Smooth muscle cell (in vitro differentiated cells): ENCODE data around the gene NOTCH1. TPM values are rescaled to one million over a fixed set of nuclear protein-coding genes. Genes with fewer than 3 reads are reported as not detected.

Experiments
- DNase-seq: peaks from one replicate; lab custom pipeline; 2025; ENCODE audit not compliant: unreplicated experiment; lab: John Stamatoyannopoulos, UW
- H2AFZ ChIP-seq: fragments of 200-600 bp; sonication (generic); 2 replicates; pipeline ENCODE4 v1.6.0; 2016; ENCODE audit warnings: antibody characterized with exemption, low read depth, mild to moderate bottlenecking
- H3F3A ChIP-seq: fragments of 200-600 bp; sonication (generic); 2 replicates; pipeline ENCODE4 v1.6.0; 2017; ENCODE audit warnings: antibody characterized with exemption, low read depth
- H3K27ac ChIP-seq: fragments of 200-600 bp; sonication (generic); 2 replicates; pipeline ENCODE4 v1.5.1; 2016; ENCODE audit warnings: low read depth, mild to moderate bottlenecking
- H3K27me3 ChIP-seq: fragments of 200-600 bp; sonication (generic); 2 replicates; pipeline ENCODE4 v1.6.1; 2016; ENCODE audit warnings: low read depth, mild to moderate bottlenecking
- H3K36me3 ChIP-seq: fragments of 200-600 bp; sonication (generic); 2 replicates; pipeline ENCODE4 v1.5.1; 2016; ENCODE audit warnings: low read depth
- H3K4me1 ChIP-seq: fragments of 200-600 bp; sonication (generic); 2 replicates; pipeline ENCODE4 v1.5.1; 2016; ENCODE audit warnings: low read depth
- H3K4me2 ChIP-seq: fragments of 200-600 bp; sonication (generic); 2 replicates; pipeline ENCODE4 v1.6.0; 2016; ENCODE audit warnings: mild to moderate bottlenecking
- H3K4me3 ChIP-seq: fragments of 200-600 bp; sonication (generic); 2 replicates; pipeline ENCODE4 v1.5.1; 2016; ENCODE audit warnings: mild to moderate bottlenecking
- H3K79me2 ChIP-seq: fragments of 200-600 bp; sonication (generic); 2 replicates; pipeline ENCODE4 v1.6.0; 2016; ENCODE audit warnings: low read depth, mild to moderate bottlenecking
- H3K9ac ChIP-seq: fragments of 200-600 bp; sonication (generic); 2 replicates; pipeline ENCODE4 v1.6.0; 2016; ENCODE audit warnings: low read depth
- H3K9me3 ChIP-seq: fragments of 200-600 bp; sonication (generic); replicated peaks from 2 replicates; pipeline ENCODE4 v1.5.1; 2016; ENCODE audit warnings: low read depth
- H4K20me1 ChIP-seq: fragments of 200-600 bp; sonication (generic); 2 replicates; pipeline ENCODE4 v1.6.0; 2016; ENCODE audit warnings: low read depth
- CTCF ChIP-seq: fragments of 200-600 bp; sonication (generic); IDR thresholded peaks from 2 replicates; pipeline ENCODE4 v1.5.1; 2017; ENCODE audit warnings: borderline replicate concordance, mild to moderate bottlenecking, antibody characterized with exemption; ENCODE audit not compliant: insufficient read depth, poor library complexity, severe bottlenecking
- WGBS: methylation state at CpG from one replicate; pipeline ENCODE4 v1.1.7; 2016; ENCODE audit warnings: low lambda C conversion rate; 5-methylcytosine and 5-hydroxymethylcytosine counted together
- polyA plus RNA-seq: library from polyadenylated mRNA; unstranded; fragments of >200 nt; fragmentation: Nextera tagmentation; extraction: Ambion mirVana; gene quantifications from 2 replicates; pipeline ENCODE4 v1.2.1, GENCODE V29; 2016
- total RNA-seq: library from RNA; depleted of rRNA; stranded (reverse); fragments of >200 nt; gene quantifications from 2 replicates; pipeline ENCODE4 v1.2.3, GENCODE V29; 2014

Gene NOTCH1
- total and polyA plus RNA-seq, 2 experiments from 2014 or later = 7.2 to 13.2 TPM

DNA sequence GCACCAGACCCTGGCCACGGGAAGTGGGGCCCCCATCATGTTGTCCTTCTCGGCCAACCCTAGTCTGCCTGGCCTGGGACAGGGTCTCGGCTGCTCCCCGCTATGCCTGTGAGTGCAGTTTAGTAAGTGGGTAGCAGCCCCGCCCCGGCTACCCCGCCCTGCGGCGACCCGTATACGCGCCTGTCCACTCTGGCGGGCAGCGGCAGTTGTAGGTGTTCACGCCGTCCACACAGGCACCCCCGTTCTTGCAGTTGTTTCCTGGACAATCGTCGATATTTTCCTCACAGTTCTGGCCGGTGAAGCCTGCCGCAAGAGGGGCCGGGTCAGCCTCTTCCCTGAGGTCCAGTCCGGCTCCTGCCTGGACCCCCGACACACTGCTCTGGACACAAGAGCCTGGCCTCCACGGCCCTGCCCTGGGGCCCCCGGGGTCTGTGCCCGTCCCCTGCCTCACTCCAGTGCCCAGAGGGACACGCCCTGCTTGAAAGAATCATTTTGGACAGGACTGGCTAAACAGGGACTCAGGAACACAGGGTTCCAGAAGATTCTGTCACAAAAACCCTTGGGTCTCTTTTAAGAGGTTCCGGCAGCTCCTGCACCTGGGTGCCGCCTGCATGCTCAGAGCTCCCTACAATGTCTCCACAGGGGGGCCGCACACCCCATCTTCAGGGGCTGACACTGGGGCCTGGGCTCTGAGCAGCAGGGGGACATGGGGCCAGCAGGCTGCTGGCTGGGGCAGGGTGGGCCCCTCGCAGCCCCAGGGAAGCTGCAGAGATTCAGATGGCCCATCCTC is 26.4 kb downstream of the NOTCH1 start:
- H3K4me2 ChIP-seq = no peak overlapping the region
- no peaks in the 10 kb centered on the region for H3K79me2 ChIP-seq

DNA sequence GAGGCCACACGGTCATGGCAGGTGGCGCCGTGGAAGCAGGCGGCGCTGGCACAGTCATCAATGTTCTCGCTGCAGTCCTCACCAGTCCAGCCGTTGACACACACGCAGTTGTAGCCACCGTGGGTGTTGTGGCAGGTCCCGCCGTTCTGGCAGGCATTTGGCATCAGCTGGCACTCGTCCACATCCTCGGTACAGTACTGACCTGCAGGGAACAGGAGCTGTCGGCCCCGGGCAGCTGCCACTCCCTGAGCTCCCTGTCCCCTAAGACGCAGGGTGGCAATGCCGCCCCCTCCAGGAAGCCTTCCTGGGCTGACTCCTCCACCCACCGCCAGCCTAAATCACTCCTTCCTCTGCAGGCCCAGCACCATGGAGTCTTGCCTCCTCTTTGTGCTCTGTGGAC is 27.2 kb downstream of the NOTCH1 start:
- Histone ChIP-seq H3F3A (no peaks in the 10 kb centered on the region), H4K20me1 (peaks cover 41% of the 10 kb centered on the region), H3K27me3 (no peaks in the 10 kb centered on the region), H3K4me1 (no peaks in the 10 kb centered on the region), H3K9me3 (no peaks in the 10 kb centered on the region), H3K4me2 (no peak overlapping the region), H3K79me2 (no peaks in the 10 kb centered on the region), H3K27ac (no peak overlapping the region), H3K4me3 (no peak overlapping the region), H3K36me3 (no peaks in the 10 kb centered on the region), H3K9ac (no peak overlapping the region), H2AFZ (no peak overlapping the region)
- WGBS = 95% methylated on average over 18 of the region's 18 CpGs
- no peak for TF ChIP-seq CTCF
- DNase-seq = no peak

More for the DNA sequence above, 26.4 kb downstream of the NOTCH1 start:
- no peaks in the 10 kb centered on the region for H3K36me3 ChIP-seq
- no peak for TF ChIP-seq CTCF
- no peak overlapping the region for H3K9ac ChIP-seq
- peaks cover 49% of the 10 kb centered on the region for H4K20me1 ChIP-seq
- no peak for DNase-seq
- no peaks in the 10 kb centered on the region for H3K9me3 ChIP-seq
- no peak overlapping the region for H3K27ac ChIP-seq
- H3K27me3 ChIP-seq = no peaks in the 10 kb centered on the region
- H2AFZ ChIP-seq = no peak overlapping the region
- 95% methylated on average over 31 of the region's 32 CpGs for WGBS
- H3F3A ChIP-seq = no peaks in the 10 kb centered on the region
- no peak overlapping the region for H3K4me3 ChIP-seq
- no peaks in the 10 kb centered on the region for H3K4me1 ChIP-seq

GRCh38 chr9:136517950-136518349 is 27.9 kb downstream of the NOTCH1 start:
- Histone ChIP-seq H3K9me3 (no peaks in the 10 kb centered on the region), H3K79me2 (no peaks in the 10 kb centered on the region), H3K36me3 (peaks cover 4% of the 10 kb centered on the region), H3K27me3 (no peaks in the 10 kb centered on the region), H3K4me3 (no peak overlapping the region), H3K9ac (no peak overlapping the region), H3K4me2 (no peak overlapping the region), H2AFZ (no peak overlapping the region), H4K20me1 (peaks cover 34% of the 10 kb centered on the region), H3F3A (no peaks in the 10 kb centered on the region), H3K27ac (no peak overlapping the region), H3K4me1 (no peaks in the 10 kb centered on the region)
- DNase-seq = no peak
- no peak for TF ChIP-seq CTCF
- WGBS = 97% methylated on average over 16 of the region's 17 CpGs
